Medulla oblongata (tissue), 1 donor: ENCODE measurements around the gene DDO.

ENCODE experiments used
- DNase-seq: peaks from one replicate; pipeline ENCODE4 v3.0.0-alpha.2; 2015; ENCODE audit errors: extremely low spot score

DDO gene

GRCh38 chr6:110419028-110419739 is 3.8 kb upstream of the DDO start:
- DNase-seq, result no peak

DNA sequence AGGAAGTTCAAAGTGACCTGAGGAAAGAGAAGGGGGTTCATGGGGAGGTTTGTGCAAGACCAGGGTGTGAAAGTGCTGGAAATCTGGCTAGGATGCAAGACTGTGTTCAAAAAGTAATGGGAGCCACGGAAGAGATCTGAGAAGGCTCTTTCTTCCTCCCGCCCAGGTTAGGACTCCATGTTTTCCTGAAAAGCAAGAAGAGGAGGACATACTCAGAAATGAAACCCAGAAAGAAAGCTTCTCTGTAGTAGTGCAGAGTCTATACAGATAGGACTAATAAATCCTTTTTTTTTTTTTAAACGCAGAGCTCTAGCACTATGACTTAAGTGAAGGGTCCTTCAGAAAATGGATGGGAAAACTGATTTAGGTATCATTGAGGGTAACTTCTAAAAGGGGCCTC is 3.2 kb upstream of the DDO start:
- no peak for DNase-seq

DNA sequence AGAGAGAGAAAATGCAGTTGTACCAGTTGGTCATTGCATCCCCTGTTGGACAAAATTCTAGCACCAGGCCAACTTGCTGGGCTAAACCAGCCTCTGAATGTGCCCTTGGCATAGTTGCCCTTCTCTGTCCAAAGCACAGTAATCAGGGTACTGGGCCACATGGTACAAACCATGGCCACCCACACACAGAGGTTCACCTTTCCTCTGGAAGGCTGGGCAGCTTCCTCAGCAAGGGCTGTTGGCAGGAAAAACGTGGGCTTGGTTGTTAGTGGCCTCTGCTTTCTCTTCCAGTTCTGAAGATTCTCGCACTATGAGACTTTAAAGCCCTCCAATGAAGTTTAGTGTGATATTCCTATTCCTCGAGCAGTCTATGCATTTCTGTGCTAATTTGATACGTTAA is 706 bp downstream of the DDO start:
- DNase-seq, result peak; percentile 51

- no peak for DNase-seq
Observed at GRCh38 chr6:110412360-110412759, 3.0 kb downstream of the DDO start.

DNA sequence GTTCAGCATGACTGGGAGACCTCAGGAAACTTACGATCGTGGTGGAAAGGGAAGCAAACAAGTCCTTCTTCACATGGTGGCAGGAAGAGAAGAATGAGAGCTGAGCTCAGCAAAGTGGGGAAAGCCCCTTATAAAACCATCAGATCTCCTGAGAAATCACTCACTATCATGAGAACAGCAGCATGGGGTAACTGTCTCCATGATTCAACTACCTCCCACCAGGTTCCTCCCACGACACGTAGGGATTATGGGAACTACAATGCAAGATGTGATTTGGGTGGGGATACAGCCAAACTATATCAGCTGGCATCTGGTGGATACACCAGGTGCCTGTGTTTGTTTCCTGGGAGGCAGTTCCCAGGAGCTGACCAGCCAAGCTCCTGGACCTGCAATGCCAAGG is 4.9 kb downstream of the DDO start:
- DNase-seq, result no peak

DNA sequence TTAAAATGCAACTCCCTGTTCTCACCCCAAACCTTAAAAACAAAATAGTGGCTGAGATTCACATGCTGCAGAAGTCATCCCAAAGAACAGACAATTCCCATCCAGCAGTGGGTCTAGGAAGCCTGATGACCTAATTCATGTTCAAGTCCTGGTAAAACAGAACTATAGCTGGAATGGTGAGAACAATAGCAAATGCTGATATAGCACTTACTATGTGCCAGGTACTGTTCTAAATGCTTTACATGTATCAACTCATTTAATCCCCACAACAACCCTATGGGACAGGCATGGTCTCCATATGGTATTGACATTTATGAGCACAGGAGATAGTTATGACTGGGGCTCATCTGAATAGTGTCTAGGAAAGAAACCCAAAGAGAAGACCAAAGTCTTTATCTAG is 5.6 kb downstream of the DDO start:
- DNase-seq, result no peak

GRCh38 chr6:110408901-110409300 is 6.5 kb downstream of the DDO start:
- no peak for DNase-seq

DNA sequence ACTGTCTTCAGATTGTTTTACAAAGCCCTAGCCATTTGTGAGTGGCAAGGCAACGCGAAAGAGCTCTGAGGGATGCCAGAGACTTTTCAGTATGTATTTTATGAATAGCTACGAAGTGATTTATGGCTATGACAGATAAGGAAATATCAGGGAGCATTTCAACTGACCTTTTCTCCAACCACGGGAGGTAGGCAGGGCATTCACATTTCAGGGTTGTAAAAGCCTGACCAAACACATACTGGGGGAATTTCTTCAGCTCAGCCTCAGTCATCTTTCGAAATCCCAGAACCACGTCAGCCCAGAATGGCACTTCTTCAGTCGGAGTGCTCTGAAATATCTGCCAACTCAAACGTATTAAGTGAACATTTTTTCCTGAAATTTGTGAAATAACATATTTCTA is 10.8 kb downstream of the DDO start:
- no peak for DNase-seq

DNA sequence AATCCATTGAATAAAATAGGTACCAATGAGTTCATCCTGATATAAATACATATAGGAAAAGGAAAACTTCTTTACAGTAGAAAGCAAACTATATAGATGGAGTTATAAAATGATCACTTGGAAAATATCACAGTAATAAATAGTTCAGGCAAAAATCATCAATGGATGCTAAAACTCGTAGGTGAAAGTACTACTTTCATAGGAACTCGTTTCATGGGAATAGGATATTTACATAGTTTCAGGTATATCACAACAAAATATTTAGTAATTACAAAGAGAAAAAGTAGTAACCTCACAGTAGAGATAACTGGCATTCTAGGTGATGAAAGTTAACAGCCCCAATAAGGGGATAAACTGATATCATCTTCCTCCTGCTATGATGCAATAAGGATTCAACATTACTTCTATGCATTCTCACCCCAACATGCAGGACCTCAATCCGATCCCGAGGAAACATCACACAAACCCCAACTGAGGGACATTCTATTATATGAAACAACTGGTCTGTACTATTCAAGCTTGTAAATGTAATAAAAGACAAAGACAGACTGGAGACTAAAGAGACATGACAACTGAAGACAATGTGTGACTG is 13.7 kb downstream of the DDO start:
- no peak for DNase-seq

DNA sequence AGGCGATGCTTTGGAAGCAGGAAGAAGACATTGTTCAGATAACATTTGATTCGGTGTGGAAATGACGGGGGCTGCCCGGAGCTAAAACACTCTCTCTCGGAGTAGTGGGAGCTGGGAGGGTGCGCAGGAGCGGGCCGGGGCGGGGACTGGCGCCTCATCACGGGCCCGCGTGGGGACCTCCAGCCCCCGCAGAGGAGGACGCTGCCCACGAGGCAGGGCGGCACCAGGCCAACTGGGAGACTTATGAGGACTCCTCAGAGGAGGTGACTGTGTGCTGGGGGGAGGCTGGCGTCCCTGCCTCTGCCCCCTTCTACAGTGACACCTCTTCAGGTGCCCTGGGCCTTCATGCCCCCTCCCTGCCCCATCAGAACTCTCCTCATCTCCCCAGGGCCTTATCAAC is 15.2 kb downstream of the DDO start:
- DNase-seq, result no peak

DNA sequence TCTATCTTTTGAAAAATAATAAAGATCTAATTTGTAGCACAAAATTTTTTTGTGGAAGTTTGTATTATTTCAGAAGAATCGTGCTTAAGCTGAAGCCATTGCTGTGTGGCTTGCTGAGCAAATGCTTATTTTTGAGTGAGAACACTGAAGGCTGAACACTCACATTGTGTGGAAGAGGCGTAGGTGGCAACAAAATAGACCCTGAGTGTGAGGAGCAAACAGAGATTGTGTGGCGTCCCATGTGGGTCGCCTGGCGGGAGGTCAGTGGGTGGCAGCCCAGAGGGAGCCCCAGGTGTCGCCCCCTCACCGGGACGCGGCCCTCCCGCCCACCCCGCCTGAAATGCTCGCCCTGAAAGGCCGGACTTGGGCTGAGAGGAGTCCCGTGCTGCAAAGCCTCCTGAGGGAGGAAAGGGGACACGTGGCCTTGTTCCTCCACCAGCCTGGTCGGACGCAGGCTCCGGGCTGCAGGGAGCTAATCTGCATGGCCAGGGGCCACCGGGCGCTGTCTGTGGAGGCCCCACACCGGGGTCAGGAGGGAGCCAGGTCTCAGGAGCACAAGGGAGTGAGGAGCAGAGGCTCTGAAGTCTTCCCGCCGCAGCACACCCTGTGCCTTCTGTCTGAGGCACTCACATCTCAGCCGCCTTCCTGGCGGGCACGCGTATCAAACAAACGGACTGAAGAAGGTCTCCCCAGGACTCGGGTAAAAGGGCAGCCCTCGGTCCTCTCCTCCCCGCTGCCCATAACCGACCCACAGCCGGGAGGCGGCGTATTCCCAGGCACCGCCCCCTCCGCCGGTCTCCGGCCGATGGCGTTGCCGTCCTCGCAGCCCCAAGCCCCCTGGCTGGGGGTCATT is 15.9 kb downstream of the DDO start:
- DNase-seq, result no peak

- DNase-seq, result no peak
Observed at GRCh38 chr6:110398778-110399177, 16.6 kb downstream of the DDO start.

- peak; percentile 73 for DNase-seq
Observed at GRCh38 chr6:110395221-110395620, 20.2 kb downstream of the DDO start.

GRCh38 chr6:110394409-110394808 is 21.0 kb downstream of the DDO start:
- no peak for DNase-seq

GRCh38 chr6:110392727-110393126 is 22.6 kb downstream of the DDO start:
- no peak for DNase-seq

DNA sequence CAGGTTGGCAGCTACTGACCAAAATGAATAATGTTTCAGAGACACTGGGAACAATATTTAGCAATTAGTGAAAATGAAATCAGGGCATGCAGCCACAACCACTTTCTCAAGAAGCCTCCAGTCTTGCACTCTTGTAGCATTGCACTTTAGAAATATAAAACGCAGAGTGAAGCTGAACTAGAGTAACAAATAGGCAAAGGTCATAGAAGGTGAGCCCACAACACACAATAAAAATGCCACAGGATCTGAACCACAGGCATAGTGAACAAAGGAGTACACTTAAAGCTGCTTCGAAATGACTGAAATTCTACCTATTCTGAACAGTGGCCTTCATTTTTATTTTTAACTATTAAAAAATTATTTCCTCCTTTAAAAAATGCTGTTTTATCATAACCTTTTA is 25.0 kb downstream of the DDO start:
- DNase-seq, result no peak

- DNase-seq, result no peak
Observed at GRCh38 chr6:110389689-110390382, 25.5 kb downstream of the DDO start.

- no peak for DNase-seq
Observed at GRCh38 chr6:110387986-110388385, 27.4 kb downstream of the DDO start.

GRCh38 chr6:110385458-110385863 is 29.9 kb downstream of the DDO start:
- DNase-seq, result no peak

DNA sequence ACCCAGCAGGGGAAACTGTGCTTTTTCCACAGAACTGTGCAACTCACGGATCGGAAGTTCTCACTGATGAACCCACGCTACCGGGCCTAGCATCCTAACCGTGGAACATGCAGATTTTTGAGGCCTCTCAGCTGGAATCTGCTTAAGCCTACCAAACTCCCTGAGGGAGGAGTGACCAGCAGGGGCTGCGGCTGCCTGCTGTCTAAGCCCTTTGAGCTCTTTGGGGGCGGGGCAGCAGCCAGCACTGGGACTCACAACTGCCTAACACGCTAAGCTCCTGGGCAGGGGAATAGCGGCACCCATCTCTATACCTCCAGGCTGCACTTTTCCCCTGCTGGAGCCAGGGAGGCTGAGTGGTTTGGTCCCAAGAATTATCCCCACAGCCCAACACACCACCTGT is 36.8 kb downstream of the DDO start:
- no peak for DNase-seq

- no peak for DNase-seq
Observed at GRCh38 chr6:110369066-110369465, 46.3 kb downstream of the DDO start.

DNA sequence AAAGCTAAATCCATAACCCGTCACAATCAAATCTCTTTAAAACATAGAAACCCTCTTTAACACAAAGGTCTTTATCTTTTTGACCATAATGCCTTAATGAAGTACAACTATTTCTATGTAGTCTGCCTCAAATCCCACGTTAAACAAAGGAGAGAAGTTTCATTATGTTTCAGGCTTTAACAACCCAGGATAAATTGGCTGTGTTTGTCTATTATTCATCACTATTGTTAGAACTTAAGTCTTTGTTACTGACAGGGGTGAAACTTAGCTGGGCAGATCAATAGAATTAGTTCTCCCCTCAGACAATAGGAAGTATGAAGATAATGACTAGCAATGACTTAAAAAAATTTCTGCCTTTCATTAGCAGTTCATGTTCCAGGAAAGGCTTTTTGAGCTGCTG is 47.1 kb downstream of the DDO start:
- no peak for DNase-seq
